Neuronal stem cell (in vitro differentiated cells): Measurements from ENCODE around the gene TAPT1.

ENCODE experiments used
- DNase-seq: peaks from one replicate; pipeline ENCODE4 v3.0.0-alpha.2; 2013; ENCODE audit warnings: low spot score
- H2AFZ ChIP-seq: one replicate; pipeline ENCODE4 v1.6.1; 2013; ENCODE audit warnings: mild to moderate bottlenecking, low read length, inconsistent platforms
- H2AK5ac ChIP-seq: 2 replicates; pipeline ENCODE4 v1.6.1; 2013; ENCODE audit warnings: low read depth, mild to moderate bottlenecking, inconsistent platforms, low read length, moderate library complexity, mixed read lengths
- H2BK120ac ChIP-seq: 2 replicates; pipeline ENCODE4 v1.6.1; 2013; ENCODE audit warnings: low read depth, mild to moderate bottlenecking, inconsistent platforms, low read length, moderate library complexity, mixed read lengths
- H2BK12ac ChIP-seq: one replicate; pipeline ENCODE4 v1.6.1; 2013; ENCODE audit warnings: low read length, inconsistent platforms
- H2BK15ac ChIP-seq: 2 replicates; pipeline ENCODE4 v1.6.1; 2013; ENCODE audit warnings: mild to moderate bottlenecking, low read length, inconsistent platforms, mixed read lengths
- H2BK5ac ChIP-seq: one replicate; pipeline ENCODE4 v1.6.1; 2013; ENCODE audit warnings: inconsistent platforms, mild to moderate bottlenecking, low read length, moderate library complexity
- H3K14ac ChIP-seq: one replicate; pipeline ENCODE4 v1.6.1; 2013; ENCODE audit warnings: low read length, inconsistent platforms
- H3K18ac ChIP-seq: 2 replicates; pipeline ENCODE4 v1.6.1; 2013; ENCODE audit warnings: low read length, inconsistent platforms
- H3K23ac ChIP-seq: 2 replicates; pipeline ENCODE4 v1.6.1; 2013; ENCODE audit warnings: low read depth, mild to moderate bottlenecking, mixed read lengths, low read length, inconsistent platforms; ENCODE audit not compliant: poor library complexity
- H3K27ac ChIP-seq: replicated peaks from 3 replicates; pipeline ENCODE4 v1.5.1; 2013; ENCODE audit warnings: low read length, inconsistent platforms
- H3K27me3 ChIP-seq, 3 experiments: 2 replicates each; pipeline ENCODE4 v1.6.1; 2013; ENCODE audit warnings: low read length in 3 of 3, mild to moderate bottlenecking in 2 of 3, inconsistent platforms in 1 of 3, low read depth in 1 of 3, mixed read lengths in 1 of 3, moderate library complexity in 1 of 3; ENCODE audit not compliant: control insufficient read depth in 3 of 3, insufficient read depth in 3 of 3
- H3K36me3 ChIP-seq, 2 donors: replicated peaks in 1 of 2; 2 replicates each; pipeline ENCODE4 v1.6.1; 2013; ENCODE audit warnings: low read length in 2 of 2; ENCODE audit not compliant: control insufficient read depth in 2 of 2, insufficient read depth in 2 of 2
- H3K4ac ChIP-seq: 2 replicates; pipeline ENCODE4 v1.6.1; 2013; ENCODE audit warnings: inconsistent platforms, mild to moderate bottlenecking, low read length, moderate library complexity
- H3K4me1 ChIP-seq, 2 donors: 1 replicate in 1 of 2; 2 replicates in 1 of 2; pipeline ENCODE4 v1.6.1; 2013; ENCODE audit warnings: low read length in 2 of 2, low read depth in 1 of 2; ENCODE audit not compliant: control insufficient read depth in 2 of 2, insufficient read depth in 1 of 2
- H3K4me2 ChIP-seq: one replicate; pipeline ENCODE4 v1.6.1; 2013; ENCODE audit warnings: mild to moderate bottlenecking, low read length, inconsistent platforms; ENCODE audit not compliant: insufficient read depth, poor library complexity, severe bottlenecking
- H3K4me3 ChIP-seq, 2 donors: 2 replicates each; pipeline ENCODE4 v1.5.1; 2013; ENCODE audit warnings: low read length in 2 of 2, mild to moderate bottlenecking in 2 of 2, inconsistent platforms in 1 of 2, moderate library complexity in 1 of 2
- H3K79me1 ChIP-seq: one replicate; pipeline ENCODE4 v1.6.1; 2013; ENCODE audit warnings: low read depth, mild to moderate bottlenecking, inconsistent platforms, low read length, moderate library complexity
- H3K9ac ChIP-seq: one replicate; pipeline ENCODE4 v1.6.1; 2013; ENCODE audit warnings: mild to moderate bottlenecking, low read depth, low read length, inconsistent platforms; ENCODE audit not compliant: poor library complexity
- H3K9me3 ChIP-seq, 2 donors: replicated peaks in 1 of 2; 2 replicates each; pipeline versions ENCODE3 to v1.6.1; 2013; ENCODE audit warnings: low read length in 2 of 2, mild to moderate bottlenecking in 2 of 2, inconsistent platforms in 1 of 2, low read depth in 1 of 2, mixed read lengths in 1 of 2, moderate library complexity in 1 of 2; ENCODE audit not compliant: control insufficient read depth in 2 of 2, insufficient read depth in 1 of 2
- H4K8ac ChIP-seq: one replicate; pipeline ENCODE4 v1.6.1; 2013; ENCODE audit warnings: low read depth, mild to moderate bottlenecking, inconsistent platforms, low read length, moderate library complexity
- H4K91ac ChIP-seq: one replicate; pipeline ENCODE4 v1.6.1; 2013; ENCODE audit warnings: low read length, low read depth, mild to moderate bottlenecking, inconsistent platforms; ENCODE audit not compliant: poor library complexity
- WGBS, 2 donors: extraction: QIAGEN DNeasy Blood & Tissue Kit; methylation state at CpG; one replicate each; pipeline ENCODE4 v1.1.7; 2013; ENCODE audit warnings: missing lambda C conversion rate in 2 of 2, mixed read lengths in 1 of 2; ENCODE audit not compliant: insufficient read length in 2 of 2, insufficient replicate concordance in 1 of 2; ENCODE audit errors: extremely low coverage in 2 of 2; 5-methylcytosine and 5-hydroxymethylcytosine counted together

The TAPT1 gene

GRCh38 chr4:16206301-16206700 lies 20.0 kb downstream of the TAPT1 start:
- Histone ChIP-seq H2AFZ (no peak overlapping the region), H3K4me1 (peaks cover 0 to 2% of the 10 kb centered on the region in 2 donors), H4K8ac (no peak overlapping the region), H2BK12ac (no peak overlapping the region), H3K79me1 (no peaks in the 10 kb centered on the region), H3K14ac (no peak overlapping the region), H3K27ac (no peak overlapping the region), H3K9ac (no peak overlapping the region), H3K36me3 (peaks cover 0 to 20% of the 10 kb centered on the region in 2 donors), H2BK120ac (no peak overlapping the region), H3K4me2 (no peak overlapping the region), H3K27me3 (no peaks in the 10 kb centered on the region), H3K4ac (no peak overlapping the region), H2BK15ac (no peak overlapping the region), H3K4me3 (no peak overlapping the region), H2AK5ac (no peak overlapping the region), H3K18ac (no peak overlapping the region), H3K9me3 (no peaks in the 10 kb centered on the region), H3K23ac (no peak overlapping the region), H2BK5ac (no peak overlapping the region), H4K91ac (no peak overlapping the region)
- WGBS, 2 donors = no CpG with 5 or more reads among the region's 5 CpGs
- DNase-seq = no peak

GRCh38 chr4:16205298-16206164 lies 20.7 kb downstream of the TAPT1 start:
- DNase-seq = no peak
- no CpG with 5 or more reads among the region's 7 CpGs for WGBS, 2 donors

DNA sequence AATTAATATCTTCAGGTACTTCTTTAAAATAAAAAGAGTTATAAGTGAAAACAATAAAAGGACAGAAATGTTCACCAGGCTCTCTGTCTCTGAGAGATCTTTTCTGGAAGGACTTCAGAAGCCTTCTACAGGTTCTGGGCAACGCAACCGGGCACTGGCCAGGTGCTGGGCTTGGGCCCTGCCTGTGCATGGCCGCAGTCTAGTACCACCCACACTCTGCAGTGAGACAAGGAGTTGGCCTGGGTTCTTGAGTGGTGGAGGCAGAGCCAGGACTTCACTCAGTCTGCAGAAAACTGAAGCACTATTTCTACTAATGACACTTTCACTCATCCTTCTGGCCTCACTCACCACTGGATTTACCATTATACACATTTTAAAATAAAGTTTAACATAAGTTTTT lies 21.8 kb downstream of the TAPT1 start:
- Histone ChIP-seq H3K18ac (no peak overlapping the region), H3K9ac (no peak overlapping the region), H3K4me2 (no peak overlapping the region), H3K79me1 (no peaks in the 10 kb centered on the region), H3K36me3 (peaks cover 0 to 17% of the 10 kb centered on the region in 2 donors), H2AFZ (no peak overlapping the region), H3K9me3 (no peaks in the 10 kb centered on the region), H2BK12ac (no peak overlapping the region), H4K91ac (no peak overlapping the region), H2BK15ac (no peak overlapping the region), H3K4me3 (no peak overlapping the region), H2BK120ac (no peak overlapping the region), H3K14ac (no peak overlapping the region), H3K27me3 (no peaks in the 10 kb centered on the region), H3K23ac (no peak overlapping the region), H2BK5ac (no peak overlapping the region), H3K4ac (no peak overlapping the region), H3K4me1 (peaks cover 0 to 2% of the 10 kb centered on the region in 2 donors), H3K27ac (no peak overlapping the region), H2AK5ac (no peak overlapping the region), H4K8ac (no peak overlapping the region)
- WGBS, 2 donors = no CpG with 5 or more reads among the region's 3 CpGs
- no peak for DNase-seq

More at GRCh38 chr4:16205298-16206164, 20.7 kb downstream of the TAPT1 start:
- Histone ChIP-seq H2BK12ac (no peak overlapping the region), H3K4me2 (no peak overlapping the region), H4K91ac (no peak overlapping the region), H3K14ac (no peak overlapping the region), H4K8ac (no peak overlapping the region), H2AK5ac (no peak overlapping the region), H3K27ac (no peak overlapping the region), H2BK120ac (no peak overlapping the region), H2AFZ (no peak overlapping the region), H3K4me1 (peaks cover 0 to 2% of the 10 kb centered on the region in 2 donors), H3K4me3 (no peak overlapping the region), H2BK15ac (no peak overlapping the region), H3K9ac (no peak overlapping the region), H3K9me3 (no peaks in the 10 kb centered on the region), H3K27me3 (no peaks in the 10 kb centered on the region), H3K4ac (no peak overlapping the region), H3K23ac (no peak overlapping the region), H3K79me1 (no peaks in the 10 kb centered on the region), H3K36me3 (peaks cover 0 to 20% of the 10 kb centered on the region in 2 donors), H2BK5ac (no peak overlapping the region), H3K18ac (no peak overlapping the region)

- H3K79me1 ChIP-seq = no peaks in the 10 kb centered on the region
- H3K4me2 ChIP-seq = no peak overlapping the region
- H2BK15ac ChIP-seq = no peak overlapping the region
- no peak overlapping the region for H3K4ac ChIP-seq
- H3K23ac ChIP-seq = no peak overlapping the region
- peaks cover 0 to 15% of the 10 kb centered on the region in 2 donors for H3K36me3 ChIP-seq
- H3K9ac ChIP-seq = no peak overlapping the region
- H2BK5ac ChIP-seq = no peak overlapping the region
- no peak overlapping the region for H3K27ac ChIP-seq
- H4K91ac ChIP-seq = no peak overlapping the region
- no peak for DNase-seq
- H3K27me3 ChIP-seq = no peaks in the 10 kb centered on the region
- no peak overlapping the region for H2BK12ac ChIP-seq
- H3K4me3 ChIP-seq = no peak overlapping the region
- WGBS, 2 donors = no CpG with 5 or more reads among the region's 2 CpGs
- H4K8ac ChIP-seq = no peak overlapping the region
- H3K18ac ChIP-seq = no peak overlapping the region
- no peak overlapping the region for H3K14ac ChIP-seq
- peaks cover 0 to 2% of the 10 kb centered on the region in 2 donors for H3K4me1 ChIP-seq
- H2AK5ac ChIP-seq = no peak overlapping the region
- no peak overlapping the region for H2BK120ac ChIP-seq
- no peak overlapping the region for H2AFZ ChIP-seq
- H3K9me3 ChIP-seq = no peaks in the 10 kb centered on the region
Observed at GRCh38 chr4:16203083-16203482, 23.2 kb downstream of the TAPT1 start.
